GM12865 (cell line): ENCODE data around the gene KYNU.
A peak's percentile ranks its signal among the peaks of the same experiment; 100 is the strongest.
"Not testable (repeated sequence)": the region's sequence is repeated elsewhere in the genome, so short reads cannot be mapped to it uniquely, and the experiment has no call there.

ENCODE experiments used
- DNase-seq: peaks from one replicate; pipeline ENCODE4 v3.0.0; 2010; ENCODE audit warnings: low read depth
- H3K4me3 ChIP-seq: 2 replicates; pipeline ENCODE4 v1.5.1; 2011; ENCODE audit warnings: mild to moderate bottlenecking, low read depth, low read length, control low read depth
- TF ChIP-seq, protein P1 (sequence below): IDR thresholded peaks from 2 replicates; pipeline ENCODE4 v1.5.1; 2011; ENCODE audit warnings: low read length, control low read depth, low read depth, inconsistent platforms; ENCODE audit not compliant: insufficient read depth; ENCODE audit errors: missing control alignments

KYNU gene

DNA sequence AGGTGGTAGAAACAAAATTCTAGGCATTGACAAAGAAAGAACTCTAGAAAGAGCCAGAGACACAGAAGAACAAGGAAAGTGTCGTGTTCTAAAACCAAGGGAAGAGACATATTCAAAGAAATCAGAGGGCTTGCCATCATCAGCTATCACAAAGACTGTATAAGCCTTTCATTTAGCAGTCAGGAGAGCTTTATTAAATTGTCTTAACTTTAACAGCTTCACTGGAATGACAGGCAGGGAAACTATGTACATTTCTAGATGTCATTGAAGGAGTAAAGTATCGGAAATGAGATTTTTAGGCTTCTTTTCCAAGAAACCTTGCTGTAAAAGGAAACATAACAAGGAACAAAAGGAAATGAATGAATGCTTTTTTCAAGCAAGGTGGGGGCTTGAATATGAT is 15.8 kb downstream of the KYNU start:
- TF ChIP-seq, protein P1, sequence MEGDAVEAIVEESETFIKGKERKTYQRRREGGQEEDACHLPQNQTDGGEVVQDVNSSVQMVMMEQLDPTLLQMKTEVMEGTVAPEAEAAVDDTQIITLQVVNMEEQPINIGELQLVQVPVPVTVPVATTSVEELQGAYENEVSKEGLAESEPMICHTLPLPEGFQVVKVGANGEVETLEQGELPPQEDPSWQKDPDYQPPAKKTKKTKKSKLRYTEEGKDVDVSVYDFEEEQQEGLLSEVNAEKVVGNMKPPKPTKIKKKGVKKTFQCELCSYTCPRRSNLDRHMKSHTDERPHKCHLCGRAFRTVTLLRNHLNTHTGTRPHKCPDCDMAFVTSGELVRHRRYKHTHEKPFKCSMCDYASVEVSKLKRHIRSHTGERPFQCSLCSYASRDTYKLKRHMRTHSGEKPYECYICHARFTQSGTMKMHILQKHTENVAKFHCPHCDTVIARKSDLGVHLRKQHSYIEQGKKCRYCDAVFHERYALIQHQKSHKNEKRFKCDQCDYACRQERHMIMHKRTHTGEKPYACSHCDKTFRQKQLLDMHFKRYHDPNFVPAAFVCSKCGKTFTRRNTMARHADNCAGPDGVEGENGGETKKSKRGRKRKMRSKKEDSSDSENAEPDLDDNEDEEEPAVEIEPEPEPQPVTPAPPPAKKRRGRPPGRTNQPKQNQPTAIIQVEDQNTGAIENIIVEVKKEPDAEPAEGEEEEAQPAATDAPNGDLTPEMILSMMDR = no peak

DNA sequence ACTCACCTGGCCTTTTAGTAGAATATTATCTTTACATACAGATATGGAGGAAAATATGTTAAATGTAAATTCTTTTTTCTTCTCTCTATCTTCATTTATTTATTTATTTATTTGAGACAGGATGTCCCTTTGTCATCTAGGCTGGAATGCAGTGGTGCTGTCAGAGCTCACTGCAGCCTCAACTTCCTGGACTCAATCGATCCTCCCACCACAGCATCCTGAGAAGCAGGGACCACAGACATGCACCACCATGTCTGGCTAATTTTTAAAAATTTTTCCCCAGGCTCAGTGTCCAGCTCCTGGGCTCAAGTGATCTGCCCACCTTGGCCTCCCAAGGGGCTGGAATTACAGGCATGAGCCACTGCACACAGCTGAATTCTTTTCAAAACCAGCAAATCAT is 20.3 kb downstream of the KYNU start:
- DNase-seq = no peak
- H3K4me3 ChIP-seq = no peak overlapping the region
- TF ChIP-seq, protein P1 = no peak

More for the DNA sequence above, 15.8 kb downstream of the KYNU start:
- no peak for DNase-seq
- no peak overlapping the region for H3K4me3 ChIP-seq

DNA sequence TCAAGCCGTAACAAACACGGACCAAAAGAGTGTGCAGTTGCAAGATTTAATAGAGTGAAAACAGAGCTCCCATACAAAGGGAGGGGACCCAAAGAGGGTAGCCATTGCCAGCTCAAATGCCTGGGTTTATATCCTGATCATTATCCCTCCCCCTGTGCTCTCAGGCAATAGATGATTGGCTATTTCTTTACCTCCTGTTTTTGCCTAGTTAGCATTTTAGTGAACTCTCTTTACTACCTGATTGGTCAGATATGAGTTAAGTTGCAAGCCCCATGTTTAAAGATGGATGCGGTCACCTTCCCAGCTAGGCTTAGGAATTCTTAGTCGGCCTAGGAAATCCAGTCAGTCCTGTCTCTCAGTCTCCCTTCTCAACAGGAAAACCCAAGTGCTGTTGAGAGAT is 22.9 kb downstream of the KYNU start:
- H3K4me3 ChIP-seq = not testable (repeated sequence)

DNA sequence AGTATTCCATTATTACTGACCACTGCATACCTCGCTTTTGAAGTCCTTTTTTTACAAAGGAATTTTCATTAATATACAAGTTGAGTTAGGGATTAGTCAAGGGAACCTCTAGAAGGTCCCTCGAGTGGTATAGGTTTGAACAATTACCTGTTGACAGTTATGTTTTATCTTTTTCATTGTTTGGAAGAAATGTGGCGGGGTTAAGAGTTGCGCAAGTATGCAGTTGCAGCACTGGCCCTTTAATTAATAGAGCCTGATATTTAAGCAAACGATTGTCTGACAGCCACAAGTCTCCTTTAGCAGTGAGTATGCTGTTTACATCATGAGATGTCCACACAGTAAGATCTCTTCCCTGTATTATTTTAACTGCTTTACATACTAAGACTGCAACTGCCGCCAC is 24.3 kb downstream of the KYNU start:
- no peak overlapping the region for H3K4me3 ChIP-seq
- TF ChIP-seq, protein P1 = no peak
- DNase-seq = no peak

More for the DNA sequence above, 22.9 kb downstream of the KYNU start:
- not testable (repeated sequence) for DNase-seq

DNA sequence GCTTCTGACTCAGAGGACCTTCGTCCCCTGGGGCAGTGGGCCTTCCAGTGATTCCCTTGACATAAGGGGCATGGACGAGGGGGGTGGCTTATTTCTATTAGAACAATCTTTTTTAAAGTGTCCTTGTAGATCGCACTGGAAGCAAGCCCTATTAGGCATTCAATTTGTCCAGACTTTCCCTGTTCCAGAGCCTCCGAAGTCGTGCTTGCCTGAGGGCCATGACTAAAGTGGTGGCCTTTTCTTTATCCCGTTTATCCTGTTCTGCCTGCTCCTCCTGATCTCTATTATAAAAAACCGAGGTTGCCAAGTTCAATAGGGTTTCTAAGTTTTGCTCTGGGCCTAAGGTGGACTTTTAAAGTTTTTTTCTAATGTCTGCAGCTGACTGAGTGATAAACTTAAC is 26.3 kb downstream of the KYNU start:
- not testable (repeated sequence) for H3K4me3 ChIP-seq, DNase-seq

DNA sequence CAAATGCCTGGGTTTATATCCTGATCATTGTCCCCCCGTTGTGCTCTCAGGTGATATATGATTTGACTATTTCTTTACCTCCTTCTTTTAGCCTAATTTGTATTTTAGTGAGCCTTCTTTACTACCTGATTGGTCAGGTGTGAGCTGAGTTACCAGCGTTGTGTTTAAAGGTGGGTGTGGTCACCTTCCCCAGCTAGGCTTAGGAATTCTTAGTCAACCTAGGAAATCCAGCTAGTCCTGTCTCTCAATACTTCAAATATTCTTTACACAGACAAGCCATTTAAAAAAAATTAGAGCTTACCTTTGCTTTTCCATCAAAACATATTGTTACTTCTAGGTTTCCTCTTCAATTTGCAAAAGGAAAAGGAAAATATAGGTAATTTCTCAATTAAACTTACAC is 30.2 kb downstream of the KYNU start:
- no peak for DNase-seq
- TF ChIP-seq, protein P1 = no peak
- H3K4me3 ChIP-seq = no peak overlapping the region

DNA sequence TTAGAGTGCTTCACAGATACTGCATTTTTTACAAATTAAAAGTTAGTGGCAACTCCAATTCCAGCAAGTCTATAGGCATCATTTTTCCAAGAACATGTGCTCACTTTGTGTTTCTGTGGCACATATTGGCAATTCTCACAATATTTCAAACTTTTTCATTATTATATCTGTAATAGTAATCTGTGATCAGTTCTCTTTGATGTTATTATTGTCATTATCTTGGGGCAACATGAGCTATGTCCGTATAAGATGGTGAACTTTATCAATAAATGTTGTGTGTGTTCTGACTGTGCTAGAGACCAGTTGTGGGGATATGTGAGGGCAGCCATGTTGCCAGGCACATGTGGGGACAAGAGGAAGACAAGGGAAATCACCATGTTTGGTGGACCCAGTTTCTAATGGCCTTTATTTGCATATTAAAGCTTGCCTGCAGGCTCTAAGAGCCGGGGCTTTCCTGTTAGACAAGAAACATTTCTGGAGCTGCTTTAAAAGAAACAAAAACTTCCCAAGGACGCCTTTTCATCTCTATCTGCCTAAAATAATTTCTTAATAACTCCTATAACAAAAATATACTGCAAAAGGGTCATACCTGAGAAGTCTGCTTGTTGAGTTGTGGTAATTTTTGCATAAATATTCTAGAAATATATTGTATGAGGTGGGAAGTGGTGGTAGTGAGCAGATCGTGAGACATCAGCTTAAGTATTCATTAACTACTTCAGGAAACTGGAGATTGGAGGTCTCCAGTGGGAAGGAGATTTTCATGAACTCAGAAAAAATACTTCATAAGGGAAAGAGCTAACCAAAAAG is 37.2 kb downstream of the KYNU start:
- TF ChIP-seq, protein P1 = no peak
- H3K4me3 ChIP-seq = peak overlapping the region; percentile 52
- peak; percentile 91 for DNase-seq

DNA sequence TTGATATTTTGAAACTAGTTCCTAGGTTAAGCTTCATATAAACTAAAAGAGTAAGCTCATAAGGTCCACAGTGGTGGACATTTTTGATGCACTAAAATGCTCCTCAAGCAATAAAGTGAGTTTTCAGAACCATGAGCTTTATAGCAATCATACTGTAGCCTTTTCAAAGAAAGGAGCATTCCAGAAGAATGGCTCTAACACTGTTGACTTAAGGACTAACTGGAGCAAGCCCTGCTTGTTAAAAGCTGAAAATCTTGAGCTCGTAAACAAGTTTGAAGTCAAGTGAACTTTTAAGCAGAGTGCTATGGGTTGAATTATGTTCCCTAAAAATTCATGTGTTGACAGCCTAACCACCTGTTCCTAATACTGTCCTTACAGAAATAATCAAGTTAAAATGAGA is 38.0 kb downstream of the KYNU start:
- DNase-seq = peak; percentile 16
- TF ChIP-seq, protein P1 = no peak
- peak overlapping the region; percentile 52 for H3K4me3 ChIP-seq
